ENCODE data around the gene KCTD4. TPM values are rescaled to one million over a fixed set of nuclear protein-coding genes. Genes with fewer than 3 reads are reported as not detected.

The KCTD4 gene
- total RNA-seq, 2 donors from 2014 or later, result not detected

DNA sequence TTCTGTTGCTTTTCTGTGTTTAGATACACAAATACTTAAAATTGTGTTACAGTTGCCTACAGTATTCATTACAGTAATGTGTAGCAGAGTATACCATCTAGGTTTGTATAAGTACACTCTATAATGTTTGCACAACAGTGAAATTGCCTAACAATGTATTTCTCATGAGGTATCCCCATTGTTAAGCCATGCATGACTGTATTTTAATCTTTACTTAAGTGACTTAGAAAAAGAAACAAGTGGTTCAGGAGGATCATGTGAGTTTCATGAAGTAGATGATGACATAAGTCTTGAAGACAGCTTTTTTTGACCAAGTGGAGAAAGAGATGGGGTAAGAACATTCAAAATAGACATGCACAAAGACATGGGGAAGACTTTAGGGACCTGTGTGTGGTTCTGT is 8.4 kb upstream of the KCTD4 start:
- TF ChIP-seq, protein P1, sequence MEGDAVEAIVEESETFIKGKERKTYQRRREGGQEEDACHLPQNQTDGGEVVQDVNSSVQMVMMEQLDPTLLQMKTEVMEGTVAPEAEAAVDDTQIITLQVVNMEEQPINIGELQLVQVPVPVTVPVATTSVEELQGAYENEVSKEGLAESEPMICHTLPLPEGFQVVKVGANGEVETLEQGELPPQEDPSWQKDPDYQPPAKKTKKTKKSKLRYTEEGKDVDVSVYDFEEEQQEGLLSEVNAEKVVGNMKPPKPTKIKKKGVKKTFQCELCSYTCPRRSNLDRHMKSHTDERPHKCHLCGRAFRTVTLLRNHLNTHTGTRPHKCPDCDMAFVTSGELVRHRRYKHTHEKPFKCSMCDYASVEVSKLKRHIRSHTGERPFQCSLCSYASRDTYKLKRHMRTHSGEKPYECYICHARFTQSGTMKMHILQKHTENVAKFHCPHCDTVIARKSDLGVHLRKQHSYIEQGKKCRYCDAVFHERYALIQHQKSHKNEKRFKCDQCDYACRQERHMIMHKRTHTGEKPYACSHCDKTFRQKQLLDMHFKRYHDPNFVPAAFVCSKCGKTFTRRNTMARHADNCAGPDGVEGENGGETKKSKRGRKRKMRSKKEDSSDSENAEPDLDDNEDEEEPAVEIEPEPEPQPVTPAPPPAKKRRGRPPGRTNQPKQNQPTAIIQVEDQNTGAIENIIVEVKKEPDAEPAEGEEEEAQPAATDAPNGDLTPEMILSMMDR (conservative IDR thresholded peaks at IDR 0.05), result no peak
- H3K36me3 ChIP-seq (ENCODE audit: control insufficient read depth, insufficient read depth, low read length), result peaks cover 19% of the 10 kb centered on the region
- H3K4me1 Mint-ChIP-seq, result peaks cover 9% of the 10 kb centered on the region
- H3K27ac Mint-ChIP-seq, result no peak overlapping the region
- H3K27ac ChIP-seq (ENCODE audit: low read depth, low read length), result no peak overlapping the region
- peaks cover 21% of the 10 kb centered on the region for H3K36me3 Mint-ChIP-seq (ENCODE audit: low read depth)
- no peak overlapping the region for H3K4me3 ChIP-seq (ENCODE audit: low read length)
- H3K9me3 Mint-ChIP-seq, result no peaks in the 10 kb centered on the region
- H3K4me3 Mint-ChIP-seq, result no peak overlapping the region
- no peaks in the 10 kb centered on the region for H3K9me3 ChIP-seq (ENCODE audit: control insufficient read depth, low read length)
- H3K4me1 ChIP-seq (ENCODE audit: control insufficient read depth, insufficient read depth, low read length), result no peaks in the 10 kb centered on the region
- no peaks in the 10 kb centered on the region for H3K27me3 ChIP-seq (ENCODE audit: control insufficient read depth, insufficient read depth, low read length, poor library complexity, severe bottlenecking)
- no peaks in the 10 kb centered on the region for H3K27me3 Mint-ChIP-seq (ENCODE audit: insufficient read depth)
- DNase-seq, result no peak
- no peak overlapping the region for H3K9ac ChIP-seq (ENCODE audit: extremely low read depth, low read length, poor library complexity, severe bottlenecking)

- no CpG with 5 or more reads among the region's 2 CpGs for WGBS, 2 experiments (ENCODE audit: insufficient coverage in 1 of 2, insufficient read length in 1 of 2)
- no peak overlapping the region for H3K27ac ChIP-seq (ENCODE audit: low read depth, low read length)
Measured at GRCh38 chr13:45208132-45208531, 7.3 kb upstream of the KCTD4 start.

DNA sequence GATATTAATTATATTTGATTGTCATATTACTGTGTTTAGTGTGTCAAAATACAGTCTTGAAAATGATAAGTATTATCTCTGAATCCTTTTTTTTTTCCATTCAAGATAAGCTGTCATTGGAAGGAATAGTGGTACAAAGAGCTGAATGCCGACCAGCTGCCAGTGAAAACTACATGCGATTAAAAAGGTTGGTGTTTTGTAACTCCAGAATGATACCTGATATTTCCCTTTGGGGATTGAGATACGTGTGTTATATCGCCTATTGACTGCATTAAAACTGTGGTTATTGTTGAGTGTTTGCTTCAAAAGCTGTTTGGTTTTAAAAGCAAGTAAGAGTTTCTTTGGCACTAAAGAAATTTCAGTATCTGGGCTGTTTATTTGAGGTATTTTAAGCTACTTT is 6.5 kb upstream of the KCTD4 start:
- Histone ChIP-seq H3K4me1 (ENCODE audit: control insufficient read depth, insufficient read depth, low read length) (no peaks in the 10 kb centered on the region), H3K4me3 (ENCODE audit: low read length) (no peak overlapping the region), H3K9me3 (ENCODE audit: control insufficient read depth, low read length) (no peaks in the 10 kb centered on the region), H3K27ac (ENCODE audit: low read depth, low read length) (no peak overlapping the region), H3K36me3 (ENCODE audit: control insufficient read depth, insufficient read depth, low read length) (peaks cover 19% of the 10 kb centered on the region), H3K27me3 (ENCODE audit: control insufficient read depth, insufficient read depth, low read length, poor library complexity, severe bottlenecking) (no peaks in the 10 kb centered on the region), H3K9ac (ENCODE audit: extremely low read depth, low read length, poor library complexity, severe bottlenecking) (no peak overlapping the region)
- TF ChIP-seq, protein P1 (conservative IDR thresholded peaks at IDR 0.05), result no peak
- Mint-ChIP-seq H3K27ac (no peak overlapping the region), H3K4me1 (peaks cover 9% of the 10 kb centered on the region), H3K36me3 (ENCODE audit: low read depth) (peaks cover 25% of the 10 kb centered on the region), H3K9me3 (no peaks in the 10 kb centered on the region), H3K4me3 (no peak overlapping the region), H3K27me3 (ENCODE audit: insufficient read depth) (no peaks in the 10 kb centered on the region)
- WGBS, 2 experiments (ENCODE audit: insufficient coverage in 1 of 2, insufficient read length in 1 of 2), result 96% methylated on average over 4 of the region's 4 CpGs
- DNase-seq, result no peak

More at GRCh38 chr13:45208132-45208531, 7.3 kb upstream of the KCTD4 start:
- no peaks in the 10 kb centered on the region for H3K9me3 ChIP-seq (ENCODE audit: control insufficient read depth, low read length)
- no peak for DNase-seq
- Mint-ChIP-seq H3K36me3 (ENCODE audit: low read depth) (peaks cover 23% of the 10 kb centered on the region), H3K9me3 (no peaks in the 10 kb centered on the region), H3K27me3 (ENCODE audit: insufficient read depth) (no peaks in the 10 kb centered on the region), H3K4me1 (peaks cover 9% of the 10 kb centered on the region), H3K4me3 (no peak overlapping the region), H3K27ac (no peak overlapping the region)
- no peaks in the 10 kb centered on the region for H3K27me3 ChIP-seq (ENCODE audit: control insufficient read depth, insufficient read depth, low read length, poor library complexity, severe bottlenecking)
- H3K9ac ChIP-seq (ENCODE audit: extremely low read depth, low read length, poor library complexity, severe bottlenecking), result no peak overlapping the region
- TF ChIP-seq, protein P1 (conservative IDR thresholded peaks at IDR 0.05), result no peak
- no peaks in the 10 kb centered on the region for H3K4me1 ChIP-seq (ENCODE audit: control insufficient read depth, insufficient read depth, low read length)
- peaks cover 19% of the 10 kb centered on the region for H3K36me3 ChIP-seq (ENCODE audit: control insufficient read depth, insufficient read depth, low read length)
- H3K4me3 ChIP-seq (ENCODE audit: low read length), result no peak overlapping the region
